SK-N-SH (cell line): Measurements from ENCODE around the gene KCNC4. TPM values are rescaled to one million over a fixed set of nuclear protein-coding genes. Genes with fewer than 3 reads are reported as not detected.

Source experiments
- CTCF ChIA-PET: fragments of 300-600, 350-600 bp; formaldehyde crosslinking; extraction: SDS; loops from one replicate; lab custom pipeline; 2021; lab: Yijun Ruan, JAX
- POLR2A ChIA-PET: fragments of 350-600 bp; sonication (Branson Sonifier 250); formaldehyde crosslinking; extraction: SDS; loops from one replicate; lab custom pipeline; 2020; ENCODE audit warnings: antibody characterized with exemption, inconsistent platforms; lab: Yijun Ruan, JAX
- DNase-seq: peaks from one replicate; pipeline ENCODE4 v3.0.0; 2012
- H2AFZ ChIP-seq: fragments of 200-600 bp; sonication (generic); 2 replicates; pipeline ENCODE4 v1.8.1; 2016; ENCODE audit warnings: antibody characterized with exemption, mild to moderate bottlenecking, low read depth
- H3F3A ChIP-seq: fragments of 200-600 bp; sonication (generic); replicated peaks from 2 replicates; pipeline ENCODE3; 2016; ENCODE audit warnings: antibody characterized with exemption, mild to moderate bottlenecking; ENCODE audit not compliant: insufficient read depth
- H3K27ac ChIP-seq, 2 experiments: fragments of 200-500 bp in 1 of 2; fragments of 200-600 bp in 1 of 2; sonication (Bioruptor generic) in 1 of 2; sonication (generic), shearing (Covaris generic) in 1 of 2; 2 replicates each; pipeline versions ENCODE4 v1.5.1 to v1.6.1; 2014 to 2016; ENCODE audit warnings: low read depth in 2 of 2, inconsistent platforms in 1 of 2, low read length in 1 of 2, mild to moderate bottlenecking in 1 of 2, mixed read lengths in 1 of 2
- H3K27me3 ChIP-seq: fragments of 200-600 bp; sonication (generic), shearing (Covaris generic); 2 replicates; pipeline ENCODE4 v1.6.1; 2016; ENCODE audit warnings: mixed run types; ENCODE audit not compliant: insufficient read depth
- H3K36me3 ChIP-seq, 2 experiments: fragments of 200-500 bp in 1 of 2; fragments of 200-600 bp in 1 of 2; sonication (Bioruptor generic) in 1 of 2; sonication (generic) in 1 of 2; replicated peaks in 1 of 2; 2 replicates each; pipeline versions ENCODE3 to v1.5.1; 2014 to 2016; ENCODE audit warnings: low read length in 1 of 2, mild to moderate bottlenecking in 1 of 2; ENCODE audit not compliant: insufficient read depth in 2 of 2, control insufficient read depth in 1 of 2
- H3K4me1 ChIP-seq, 2 experiments: fragments of 200-500 bp in 1 of 2; fragments of 200-600 bp in 1 of 2; sonication (Bioruptor generic) in 1 of 2; sonication (generic), shearing (Covaris generic) in 1 of 2; 2 replicates each; pipeline versions ENCODE4 v1.5.1 to v1.6.1; 2014 to 2016; ENCODE audit warnings: low read depth in 1 of 2, low read length in 1 of 2, mixed run types in 1 of 2; ENCODE audit not compliant: insufficient read depth in 2 of 2, control insufficient read depth in 1 of 2
- H3K4me2 ChIP-seq: fragments of 200-600 bp; sonication (generic), shearing (Covaris generic); 2 replicates; pipeline ENCODE4 v1.6.1; 2017; ENCODE audit warnings: mixed run types
- H3K4me3 ChIP-seq, 2 experiments: fragments of 200-500 bp in 1 of 2; fragments of 200-600 bp in 1 of 2; sonication (Bioruptor generic) in 1 of 2; sonication (generic), shearing (Covaris generic) in 1 of 2; 2 replicates each; pipeline versions ENCODE4 v1.5.1 to v1.8.1; 2014 to 2016; ENCODE audit warnings: low read depth in 2 of 2, inconsistent platforms in 1 of 2, low read length in 1 of 2, mild to moderate bottlenecking in 1 of 2, mixed read lengths in 1 of 2, moderate library complexity in 1 of 2
- H3K79me2 ChIP-seq: fragments of 200-600 bp; sonication (generic); 2 replicates; pipeline ENCODE4 v1.8.1; 2017; ENCODE audit warnings: mild to moderate bottlenecking; ENCODE audit not compliant: insufficient read depth
- H3K9ac ChIP-seq: fragments of 200-600 bp; sonication (generic); 2 replicates; pipeline ENCODE4 v1.6.1; 2017; ENCODE audit warnings: mixed run types
- H3K9me2 ChIP-seq: fragments of 200-600 bp; sonication (generic); 2 replicates; pipeline ENCODE4 v1.6.1; 2017; ENCODE audit warnings: mixed run types
- H3K9me3 ChIP-seq: fragments of 200-600 bp; sonication (generic); 2 replicates; pipeline ENCODE4 v1.6.1; 2017; ENCODE audit warnings: mixed run types, mild to moderate bottlenecking, moderate library complexity
- H4K20me1 ChIP-seq: fragments of 200-600 bp; sonication (generic); 2 replicates; pipeline ENCODE4 v1.6.1; 2017; ENCODE audit warnings: mild to moderate bottlenecking, mixed run types; ENCODE audit not compliant: insufficient read depth
- CTCF ChIP-seq: fragments of 200-600 bp; sonication (generic); IDR thresholded peaks from 2 replicates; pipeline ENCODE4 v1.6.1; 2017; ENCODE audit warnings: antibody characterized with exemption, mild to moderate bottlenecking, moderate library complexity
- ELF1 ChIP-seq: IDR thresholded peaks from 2 replicates; pipeline ENCODE4 v1.4.0; 2012
- EP300 ChIP-seq, 2 experiments: IDR thresholded peaks; 2 replicates each; pipeline versions ENCODE4 v1.4.0 to v1.6.1; 2012; ENCODE audit warnings: borderline replicate concordance in 1 of 2, low read depth in 1 of 2, low read length in 1 of 2
- GABPA ChIP-seq: IDR thresholded peaks from 2 replicates; pipeline ENCODE4 v1.4.0; 2012; ENCODE audit warnings: low read depth, mild to moderate bottlenecking
- GATA2 ChIP-seq: sonication (generic); formaldehyde crosslinking; IDR thresholded peaks from 2 replicates; pipeline ENCODE4 v1.5.0; 2020; ENCODE audit warnings: mild to moderate bottlenecking, missing genetic modification reagents
- NFIC ChIP-seq: IDR thresholded peaks from 2 replicates; pipeline ENCODE4 v1.4.0; 2012; ENCODE audit warnings: borderline replicate concordance
- RAD21 ChIP-seq: IDR thresholded peaks from 2 replicates; pipeline ENCODE4 v1.6.1; 2012; ENCODE audit warnings: mild to moderate bottlenecking, low read length
- REST ChIP-seq: IDR thresholded peaks from 2 replicates; pipeline ENCODE4 v1.6.1; 2012; ENCODE audit warnings: mild to moderate bottlenecking, low read depth, low read length, moderate library complexity
- SIN3A ChIP-seq: IDR thresholded peaks from 2 replicates; pipeline ENCODE4 v1.6.1; 2012; ENCODE audit warnings: low read depth, mild to moderate bottlenecking, low read length, moderate library complexity, borderline replicate concordance
- SMC3 ChIP-seq: IDR thresholded peaks from 2 replicates; pipeline ENCODE4 v1.6.1; 2012; ENCODE audit warnings: low read depth, low read length, improper control_type of control experiment
- TCF12 ChIP-seq: IDR thresholded peaks from 2 replicates; pipeline ENCODE4 v1.4.0; 2012
- WGBS: methylation state at CpG from one replicate; pipeline ENCODE4 v1.1.6; 2017; ENCODE audit warnings: low lambda C conversion rate; 5-methylcytosine and 5-hydroxymethylcytosine counted together
- polyA plus RNA-seq, 3 experiments: library from polyadenylated mRNA; depleted of rRNA; stranded (reverse); fragments of >200 nt; gene quantifications; 2 replicates each; pipeline ENCODE4 v1.2.3, GENCODE V29; 2012
- TF ChIP-seq, protein P1 (sequence below): IDR thresholded peaks from 2 replicates; pipeline ENCODE4; 2012
- TF ChIP-seq, protein P2 (sequence below): fragments of 150-350 bp; IDR thresholded peaks from 2 replicates; pipeline ENCODE4 v1.6.1; 2016; ENCODE audit warnings: mild to moderate bottlenecking, low read depth, low read length
- TF ChIP-seq, protein P3 (sequence below): IDR thresholded peaks from 2 replicates; pipeline ENCODE4 v1.4.0; 2012; ENCODE audit warnings: low read depth

The KCNC4 gene
- polyA plus RNA-seq, 1 of the 3 experiments (the other 2 are of a cell fraction): 0.51 TPM

DNA sequence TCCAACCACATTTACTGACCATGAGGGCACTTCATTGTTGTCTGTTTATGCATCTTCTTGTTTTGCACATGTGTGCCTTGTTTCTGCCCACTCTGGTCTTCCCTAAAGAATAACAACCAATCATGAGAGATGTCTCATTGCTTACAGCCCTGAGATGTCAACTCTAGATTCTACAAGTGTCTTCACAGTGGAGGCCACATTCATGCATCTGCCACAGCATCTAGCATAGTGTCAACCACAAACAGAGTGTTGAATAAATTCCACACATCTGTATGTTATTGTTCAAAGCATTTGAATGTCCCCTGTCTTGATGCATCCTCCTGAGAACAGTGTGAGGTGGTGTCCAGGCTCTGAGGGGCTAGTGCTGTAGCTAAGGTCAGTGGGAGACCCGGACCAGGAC lies 43.1 kb downstream of the KCNC4 start (continued):
- TF ChIP-seq, protein P1, sequence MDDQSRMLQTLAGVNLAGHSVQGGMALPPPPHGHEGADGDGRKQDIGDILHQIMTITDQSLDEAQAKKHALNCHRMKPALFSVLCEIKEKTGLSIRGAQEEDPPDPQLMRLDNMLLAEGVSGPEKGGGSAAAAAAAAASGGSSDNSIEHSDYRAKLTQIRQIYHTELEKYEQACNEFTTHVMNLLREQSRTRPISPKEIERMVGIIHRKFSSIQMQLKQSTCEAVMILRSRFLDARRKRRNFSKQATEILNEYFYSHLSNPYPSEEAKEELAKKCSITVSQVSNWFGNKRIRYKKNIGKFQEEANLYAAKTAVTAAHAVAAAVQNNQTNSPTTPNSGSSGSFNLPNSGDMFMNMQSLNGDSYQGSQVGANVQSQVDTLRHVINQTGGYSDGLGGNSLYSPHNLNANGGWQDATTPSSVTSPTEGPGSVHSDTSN: no peak
- TF ChIP-seq, protein P2, sequence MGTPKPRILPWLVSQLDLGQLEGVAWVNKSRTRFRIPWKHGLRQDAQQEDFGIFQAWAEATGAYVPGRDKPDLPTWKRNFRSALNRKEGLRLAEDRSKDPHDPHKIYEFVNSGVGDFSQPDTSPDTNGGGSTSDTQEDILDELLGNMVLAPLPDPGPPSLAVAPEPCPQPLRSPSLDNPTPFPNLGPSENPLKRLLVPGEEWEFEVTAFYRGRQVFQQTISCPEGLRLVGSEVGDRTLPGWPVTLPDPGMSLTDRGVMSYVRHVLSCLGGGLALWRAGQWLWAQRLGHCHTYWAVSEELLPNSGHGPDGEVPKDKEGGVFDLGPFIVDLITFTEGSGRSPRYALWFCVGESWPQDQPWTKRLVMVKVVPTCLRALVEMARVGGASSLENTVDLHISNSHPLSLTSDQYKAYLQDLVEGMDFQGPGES: no peak
- TF ChIP-seq CTCF: no peak
- TF ChIP-seq GABPA: no peak
- no peak for TF ChIP-seq TCF12
- TF ChIP-seq ELF1: no peak
- TF ChIP-seq SIN3A: no peak
- TF ChIP-seq, protein P3, sequence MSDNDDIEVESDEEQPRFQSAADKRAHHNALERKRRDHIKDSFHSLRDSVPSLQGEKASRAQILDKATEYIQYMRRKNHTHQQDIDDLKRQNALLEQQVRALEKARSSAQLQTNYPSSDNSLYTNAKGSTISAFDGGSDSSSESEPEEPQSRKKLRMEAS: no peak
- no peak for TF ChIP-seq GATA2 (CRISPR knock-in tag)

- no peak overlapping the region for H2AFZ ChIP-seq
- TF ChIP-seq REST (no peak), EP300 (IDR thresholded peaks at IDR 0.05; ENCODE audit: borderline replicate concordance in 1 of 2, low read depth in 1 of 2, low read length in 1 of 2) (no peak), GABPA (no peak), SMC3 (no peak), CTCF (no peak), RAD21 (no peak), NFIC (no peak)
- ChIA-PET POLR2A (no interaction called here), CTCF (interaction anchor here (0.8 to 2.4 kb wide), 4 partner anchors 47 to 84 kb away, joined by 3 to 13 read pairs (median 6); partner anchors contain the start of gene RBM15)
- H4K20me1 ChIP-seq: no peaks in the 10 kb centered on the region
- H3K4me1 ChIP-seq: peaks cover 0 to 39% of the 10 kb centered on the region in 2 experiments; a peak in 1 of 4 replicates
- no peak for DNase-seq
- no peaks in the 10 kb centered on the region for H3F3A ChIP-seq
- H3K9ac ChIP-seq: no peak overlapping the region
- WGBS: 63% methylated on average over 6 of the region's 6 CpGs
- no peaks in the 10 kb centered on the region for H3K79me2 ChIP-seq
- no peaks in the 10 kb centered on the region for H3K9me3 ChIP-seq
- no peak overlapping the region for H3K4me2 ChIP-seq
- H3K36me3 ChIP-seq: no peaks in the 10 kb centered on the region
- H3K27ac ChIP-seq: no peak overlapping the region; a peak in 1 of 4 replicates
- no peak overlapping the region for H3K4me3 ChIP-seq
- no peaks in the 10 kb centered on the region for H3K9me2 ChIP-seq
- peaks cover 4% of the 10 kb centered on the region; the same call in 1 of the 2 replicates for H3K27me3 ChIP-seq
Observed at GRCh38 chr1:110254604-110255391, 44.7 kb downstream of the KCNC4 start.
